Panc1 (cell line): Measurements from ENCODE around the gene FBXL16. TPM values are rescaled to one million over a fixed set of nuclear protein-coding genes. Genes with fewer than 3 reads are reported as not detected.

Source experiments
- ATAC-seq: fragments of 200-7000 bp; cut with Tn5 transposase; 2 replicates; pipeline ENCODE4 v1.9.1; 2020; ENCODE audit warnings: mild to moderate bottlenecking, moderate library complexity
- BruUV-seq: library from RNA; stranded (reverse); fragments of 400-500 nt; replicated peaks from 2 replicates; lab custom pipeline; 2021; lab: Mats Ljungman, UMichigan
- CTCF ChIA-PET: fragments of 300-600 bp; sonication (Branson Sonifier 250); formaldehyde crosslinking; loops from one replicate; lab custom pipeline; 2022; ENCODE audit warnings: antibody characterized with exemption; lab: Charles Lee
- POLR2A ChIA-PET: fragments of 300-600 bp; sonication (Branson Sonifier 250); formaldehyde crosslinking; loops from one replicate; lab custom pipeline; 2022; ENCODE audit warnings: antibody characterized with exemption; lab: Charles Lee
- DNase-seq: peaks from one replicate; pipeline ENCODE4 v3.0.0-alpha.2; 2010; ENCODE audit warnings: low read depth, low spot score
- H3K27ac ChIP-seq: 2 replicates; pipeline ENCODE4 v1.5.1; 2011; ENCODE audit warnings: mild to moderate bottlenecking, low read length, inconsistent platforms
- H3K27me3 ChIP-seq: fragments of 200-500 bp; sonication (Bioruptor generic); 2 replicates; pipeline ENCODE4 v1.6.0; 2014; ENCODE audit warnings: low read length, inconsistent platforms; ENCODE audit not compliant: control insufficient read depth, insufficient read depth
- H3K36me3 ChIP-seq: fragments of 200-500 bp; sonication (Bioruptor generic); 2 replicates; pipeline ENCODE4 v1.5.1; 2014; ENCODE audit warnings: inconsistent platforms, mild to moderate bottlenecking, low read length, moderate library complexity; ENCODE audit not compliant: control insufficient read depth, insufficient read depth
- H3K4me1 ChIP-seq: 2 replicates; pipeline ENCODE4 v1.5.1; 2011; ENCODE audit warnings: inconsistent platforms, mild to moderate bottlenecking, low read length, moderate library complexity; ENCODE audit not compliant: control insufficient read depth, insufficient read depth
- H3K4me3 ChIP-seq, 2 experiments: 2 replicates each; pipeline ENCODE4 v1.5.1; 2011 to 2012; ENCODE audit warnings: low read depth in 2 of 2, low read length in 2 of 2, mild to moderate bottlenecking in 2 of 2, inconsistent platforms in 1 of 2, moderate library complexity in 1 of 2
- H3K9me3 ChIP-seq: fragments of 200-500 bp; sonication (Bioruptor generic); 2 replicates; pipeline ENCODE4 v1.5.1; 2014; ENCODE audit warnings: low read depth, mild to moderate bottlenecking, inconsistent platforms, low read length, moderate library complexity; ENCODE audit not compliant: control insufficient read depth, insufficient read depth
- POLR2AphosphoS5 ChIP-seq: IDR thresholded peaks from 2 replicates; pipeline ENCODE4 v1.6.1; 2012; ENCODE audit warnings: mild to moderate bottlenecking, low read depth, low read length, moderate library complexity
- SIN3A ChIP-seq: IDR thresholded peaks from 2 replicates; pipeline ENCODE4 v1.6.1; 2012; ENCODE audit warnings: low read depth, mild to moderate bottlenecking, low read length, moderate library complexity, borderline replicate concordance; ENCODE audit not compliant: insufficient read depth
- TCF7L2 ChIP-seq: IDR thresholded peaks from 2 replicates; pipeline ENCODE4 v1.6.1; 2011; ENCODE audit warnings: mild to moderate bottlenecking, low read depth, low read length, inconsistent platforms
- in situ Hi-C: cut with HindIII; loops from 2 replicates; pipeline ENCODE4 v1.10.0; 2016; ENCODE audit warnings: low sequenced_read_pairs, low pct_unique_long_range_greater_than_20kb
- intact Hi-C: fragments of 100-400 bp; cut with micrococcal nuclease; formaldehyde crosslinking; loops from one replicate; pipeline ENCODE4 v1.10.0; 2022; ENCODE audit not compliant: unreplicated experiment
- total RNA-seq: library from RNA; stranded (reverse); gene quantifications from one replicate; pipeline ENCODE4 v1.2.1, GENCODE V29; 2021; ENCODE audit not compliant: unreplicated experiment
- TF ChIP-seq, protein P1 (sequence below): fragments of 450-650 bp; IDR thresholded peaks from 2 replicates; pipeline ENCODE4 v1.5.1; 2017; ENCODE audit warnings: mild to moderate bottlenecking
- TF ChIP-seq, protein P2 (sequence below), 2 experiments: IDR thresholded peaks; 2 replicates each; pipeline ENCODE4 v1.6.1; 2011 to 2012; ENCODE audit warnings: low read depth in 2 of 2, control low read depth in 1 of 2, low read length in 1 of 2, mild to moderate bottlenecking in 1 of 2, moderate library complexity in 1 of 2; ENCODE audit not compliant: insufficient read depth in 1 of 2

The FBXL16 gene
- total RNA-seq, 1 experiment from 2014 or later, result 28.0 TPM

DNA sequence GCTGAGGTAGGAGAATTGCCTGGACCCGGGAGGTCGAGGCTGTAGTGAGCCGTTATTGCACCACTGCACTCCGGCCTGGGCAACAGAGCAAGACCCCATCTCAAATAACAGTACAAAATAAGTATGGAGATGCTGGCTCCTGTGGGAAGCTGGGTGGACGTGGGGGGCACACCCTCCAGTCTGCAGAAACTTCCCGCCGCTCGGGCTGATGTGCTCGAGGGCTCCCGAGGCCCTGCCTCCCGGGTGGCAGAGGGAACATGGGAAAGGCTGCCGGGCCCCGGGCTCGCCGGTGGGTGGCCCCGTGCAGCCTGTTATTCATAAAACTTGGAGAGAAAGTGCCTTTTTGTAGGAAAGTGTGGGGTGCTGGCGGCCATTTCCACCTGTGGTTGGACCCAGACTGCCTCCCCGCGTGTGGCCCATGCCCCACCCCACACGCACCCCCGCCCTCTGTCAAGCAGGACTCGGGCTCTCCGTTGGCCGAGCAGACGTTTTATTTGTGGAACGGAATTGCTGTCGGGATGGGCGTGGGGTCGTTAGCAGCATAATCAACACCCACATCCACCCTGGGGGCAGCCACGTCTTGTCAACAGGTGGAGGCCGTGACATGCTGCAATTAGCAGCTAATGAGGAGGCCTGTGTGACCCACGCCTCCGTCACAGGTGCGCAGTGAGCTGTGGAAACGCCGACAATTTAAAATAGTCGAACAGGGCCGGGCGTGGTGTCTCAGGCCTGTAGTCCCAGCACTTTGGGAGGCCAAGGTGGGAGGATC, 42.6 kb upstream of the FBXL16 start:
- H3K27me3 ChIP-seq, result no peaks in the 10 kb centered on the region
- H3K36me3 ChIP-seq, result no peaks in the 10 kb centered on the region
- CTCF ChIA-PET, result no interaction called here
- DNase-seq (no peak), ATAC-seq (no peak)
- POLR2A ChIA-PET, result no interaction called here
- TF ChIP-seq, protein P1, sequence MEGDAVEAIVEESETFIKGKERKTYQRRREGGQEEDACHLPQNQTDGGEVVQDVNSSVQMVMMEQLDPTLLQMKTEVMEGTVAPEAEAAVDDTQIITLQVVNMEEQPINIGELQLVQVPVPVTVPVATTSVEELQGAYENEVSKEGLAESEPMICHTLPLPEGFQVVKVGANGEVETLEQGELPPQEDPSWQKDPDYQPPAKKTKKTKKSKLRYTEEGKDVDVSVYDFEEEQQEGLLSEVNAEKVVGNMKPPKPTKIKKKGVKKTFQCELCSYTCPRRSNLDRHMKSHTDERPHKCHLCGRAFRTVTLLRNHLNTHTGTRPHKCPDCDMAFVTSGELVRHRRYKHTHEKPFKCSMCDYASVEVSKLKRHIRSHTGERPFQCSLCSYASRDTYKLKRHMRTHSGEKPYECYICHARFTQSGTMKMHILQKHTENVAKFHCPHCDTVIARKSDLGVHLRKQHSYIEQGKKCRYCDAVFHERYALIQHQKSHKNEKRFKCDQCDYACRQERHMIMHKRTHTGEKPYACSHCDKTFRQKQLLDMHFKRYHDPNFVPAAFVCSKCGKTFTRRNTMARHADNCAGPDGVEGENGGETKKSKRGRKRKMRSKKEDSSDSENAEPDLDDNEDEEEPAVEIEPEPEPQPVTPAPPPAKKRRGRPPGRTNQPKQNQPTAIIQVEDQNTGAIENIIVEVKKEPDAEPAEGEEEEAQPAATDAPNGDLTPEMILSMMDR, result no peak
- TF ChIP-seq POLR2AphosphoS5 (no peak), TCF7L2 (no peak), SIN3A (no peak)
- TF ChIP-seq, protein P2, sequence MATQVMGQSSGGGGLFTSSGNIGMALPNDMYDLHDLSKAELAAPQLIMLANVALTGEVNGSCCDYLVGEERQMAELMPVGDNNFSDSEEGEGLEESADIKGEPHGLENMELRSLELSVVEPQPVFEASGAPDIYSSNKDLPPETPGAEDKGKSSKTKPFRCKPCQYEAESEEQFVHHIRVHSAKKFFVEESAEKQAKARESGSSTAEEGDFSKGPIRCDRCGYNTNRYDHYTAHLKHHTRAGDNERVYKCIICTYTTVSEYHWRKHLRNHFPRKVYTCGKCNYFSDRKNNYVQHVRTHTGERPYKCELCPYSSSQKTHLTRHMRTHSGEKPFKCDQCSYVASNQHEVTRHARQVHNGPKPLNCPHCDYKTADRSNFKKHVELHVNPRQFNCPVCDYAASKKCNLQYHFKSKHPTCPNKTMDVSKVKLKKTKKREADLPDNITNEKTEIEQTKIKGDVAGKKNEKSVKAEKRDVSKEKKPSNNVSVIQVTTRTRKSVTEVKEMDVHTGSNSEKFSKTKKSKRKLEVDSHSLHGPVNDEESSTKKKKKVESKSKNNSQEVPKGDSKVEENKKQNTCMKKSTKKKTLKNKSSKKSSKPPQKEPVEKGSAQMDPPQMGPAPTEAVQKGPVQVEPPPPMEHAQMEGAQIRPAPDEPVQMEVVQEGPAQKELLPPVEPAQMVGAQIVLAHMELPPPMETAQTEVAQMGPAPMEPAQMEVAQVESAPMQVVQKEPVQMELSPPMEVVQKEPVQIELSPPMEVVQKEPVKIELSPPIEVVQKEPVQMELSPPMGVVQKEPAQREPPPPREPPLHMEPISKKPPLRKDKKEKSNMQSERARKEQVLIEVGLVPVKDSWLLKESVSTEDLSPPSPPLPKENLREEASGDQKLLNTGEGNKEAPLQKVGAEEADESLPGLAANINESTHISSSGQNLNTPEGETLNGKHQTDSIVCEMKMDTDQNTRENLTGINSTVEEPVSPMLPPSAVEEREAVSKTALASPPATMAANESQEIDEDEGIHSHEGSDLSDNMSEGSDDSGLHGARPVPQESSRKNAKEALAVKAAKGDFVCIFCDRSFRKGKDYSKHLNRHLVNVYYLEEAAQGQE (IDR thresholded peaks at IDR 0.05; ENCODE audit: insufficient read depth in 1 of 2, low read depth in 2 of 2, low read length in 1 of 2), result no peak
- no peaks in the 10 kb centered on the region for H3K4me1 ChIP-seq
- in situ Hi-C loops (no loop called here), intact Hi-C loops (no loop called here)
- no TSS peak for BruUV-seq
- no peak overlapping the region for H3K4me3 ChIP-seq
- no peaks in the 10 kb centered on the region for H3K9me3 ChIP-seq
- no peak overlapping the region for H3K27ac ChIP-seq

DNA sequence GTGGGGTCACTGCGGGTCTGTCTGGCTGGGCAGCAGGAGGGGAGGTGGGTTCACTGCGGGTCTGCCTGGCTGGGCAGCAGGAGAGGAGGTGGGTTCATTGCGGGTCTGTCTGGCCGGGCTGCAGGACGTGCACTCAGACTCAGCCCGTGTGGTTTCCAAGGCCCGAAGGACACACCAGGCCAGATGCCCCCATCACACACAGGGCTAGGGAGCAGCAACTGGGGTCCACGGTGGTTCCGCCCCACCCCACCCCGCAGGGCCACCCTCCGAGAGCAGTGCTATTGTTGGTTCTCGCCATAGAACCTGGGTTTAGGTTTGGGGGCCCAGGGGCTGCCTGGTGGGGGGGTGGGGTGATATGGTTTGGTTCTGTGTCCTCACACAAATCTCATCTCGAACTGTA, 41.0 kb upstream of the FBXL16 start:
- ATAC-seq, result no peak
- no peaks in the 10 kb centered on the region for H3K9me3 ChIP-seq
- no peaks in the 10 kb centered on the region for H3K4me1 ChIP-seq
- ChIA-PET POLR2A (no interaction called here), CTCF (no interaction called here)
- no peak for TF ChIP-seq SIN3A
- TF ChIP-seq, protein P1, result no peak
- TF ChIP-seq TCF7L2, result no peak
- TF ChIP-seq POLR2AphosphoS5, result no peak
- TF ChIP-seq, protein P2 (IDR thresholded peaks at IDR 0.05; ENCODE audit: insufficient read depth in 1 of 2, low read depth in 2 of 2, low read length in 1 of 2), result no peak
- in situ Hi-C loops, result no loop called here
- no peaks in the 10 kb centered on the region for H3K27me3 ChIP-seq
- no peak overlapping the region for H3K4me3 ChIP-seq
- H3K27ac ChIP-seq, result no peak overlapping the region
- no TSS peak for BruUV-seq
- no peak for DNase-seq
- intact Hi-C loops, result no loop called here
- H3K36me3 ChIP-seq, result no peaks in the 10 kb centered on the region
